Psoas muscle (tissue), 8 donors: Measurements from ENCODE around the gene ZNF473. TPM values are rescaled to one million over a fixed set of nuclear protein-coding genes. Genes with fewer than 3 reads are reported as not detected.

Experiments
- ATAC-seq, 4 donors: fragments of 200-7000 bp; cut with Tn5 transposase; one replicate each; pipeline ENCODE4 v1.9.1; 2020; ENCODE audit warnings: moderate library complexity in 3 of 4, mild to moderate bottlenecking in 2 of 4
- DNase-seq, 2 donors: peaks; one replicate each; pipeline ENCODE4 v3.0.0-alpha.2; 2020
- H3K27ac ChIP-seq: fragments of 200-600 bp; one replicate; pipeline ENCODE4 v1.8.0; 2022
- H3K27me3 ChIP-seq, 3 donors: fragments of 200-600 bp in 1 of 3; one replicate each; pipeline versions ENCODE4 v1.6.1 to v1.8.0; 2013 to 2022; ENCODE audit warnings: low read length in 2 of 3, mild to moderate bottlenecking in 2 of 3, moderate library complexity in 1 of 3; ENCODE audit not compliant: insufficient read depth in 3 of 3
- H3K36me3 ChIP-seq, 2 donors: fragments of 200-600 bp in 1 of 2; one replicate each; pipeline versions ENCODE4 v1.6.1 to v1.8.0; 2013 to 2022; ENCODE audit warnings: low read depth in 1 of 2, mild to moderate bottlenecking in 1 of 2, moderate library complexity in 1 of 2; ENCODE audit not compliant: insufficient read depth in 1 of 2
- H3K4me1 ChIP-seq: fragments of 200-600 bp; one replicate; pipeline ENCODE4 v1.8.0; 2022
- H3K4me3 ChIP-seq: fragments of 200-600 bp; one replicate; pipeline ENCODE4 v1.8.0; 2022; ENCODE audit warnings: mild to moderate bottlenecking
- H3K9me3 ChIP-seq: fragments of 200-600 bp; one replicate; pipeline ENCODE4 v1.8.0; 2022
- CTCF ChIP-seq: fragments of 200-600 bp; IDR thresholded peaks from one replicate; pipeline ENCODE4 v1.8.0; 2022; ENCODE audit warnings: antibody characterized with exemption
- WGBS, 3 donors: extraction: QIAGEN DNeasy Blood & Tissue Kit; methylation state at CpG; one replicate each; pipeline versions ENCODE4 v1.1.6 to v1.1.7; 2013; 5-methylcytosine and 5-hydroxymethylcytosine counted together
- intact Hi-C, 2 donors: fragments of 100-400 bp; cut with DNase I; formaldehyde crosslinking; loops; one replicate each; pipeline versions ENCODE4 v1.11.0 to v1.14.2; 2022
- polyA plus RNA-seq, 3 donors: library from polyadenylated mRNA; stranded (reverse); fragments of 200-250 nt; gene quantifications; one replicate each; pipeline ENCODE4 v1.2.3, GENCODE V29; 2013
- total RNA-seq, 4 donors: library from RNA; stranded (reverse); fragmentation: NEBNext Ultra II Directional in 2 of 4; extraction: Animal tissue kit (Norgen Biotek cat#: 25700) in 2 of 4; gene quantifications; one replicate each; pipeline versions ENCODE4 v1.2.1 to v1.2.4, GENCODE V29; 2021 to 2023
- donor health status: healthy with polysubstance abuse.
- donor health status: DM: no; HTN: no; CAD: no; lungs with moderate emphysema.
- donor health status: Bipolar disorder and iron deficiency.
- donor health status: healthy.
- donor health status: DM: yes; HTN: yes; CAD: no.
- donor health status: DM: no; HTN: no; CAD: no.
- donor health status: DM: no; HTN: no; CAD: no.
- donor health status: DM: yes; HTN: yes; CAD: no.

Gene ZNF473
- total and polyA plus RNA-seq, 7 donors: 3.9 to 8.9 (median 5.7) TPM

GRCh38 chr19:49997709-49998108, 28.1 kb upstream of the ZNF473 start:
- DNase-seq (no peak), ATAC-seq (peak in 3 of 4 donors; percentile 47 to 76 (median 72))
- TF ChIP-seq CTCF: no peak
- Histone ChIP-seq H3K9me3 (no peaks in the 10 kb centered on the region), H3K4me3 (no peak overlapping the region), H3K36me3 (peaks cover 5 to 97% of the 10 kb centered on the region in 2 donors), H3K27me3 (no peaks in the 10 kb centered on the region), H3K27ac (no peak overlapping the region), H3K4me1 (no peaks in the 10 kb centered on the region)
- intact Hi-C loops: no loop called here
- WGBS, 3 donors: 66 to 67% (median 66%) methylated on average over 5 of the region's 5 CpGs

GRCh38 chr19:49999371-50000010, 26.3 kb upstream of the ZNF473 start:
- DNase-seq (no peak), ATAC-seq (no peak)
- Histone ChIP-seq H3K4me1 (peaks cover 12% of the 10 kb centered on the region), H3K36me3 (peaks cover 5 to 90% of the 10 kb centered on the region in 2 donors), H3K27ac (no peak overlapping the region), H3K4me3 (no peak overlapping the region), H3K9me3 (no peaks in the 10 kb centered on the region), H3K27me3 (no peaks in the 10 kb centered on the region)
- TF ChIP-seq CTCF: no peak
- intact Hi-C loops: no loop called here
- 51 to 61% (median 53%) methylated on average over 6 of the region's 6 CpGs for WGBS, 3 donors

- no peak for TF ChIP-seq CTCF
- ATAC-seq (no peak), DNase-seq (no peak)
- Histone ChIP-seq H3K27ac (no peak overlapping the region), H3K27me3 (no peaks in the 10 kb centered on the region), H3K9me3 (no peaks in the 10 kb centered on the region), H3K36me3 (peaks cover 5 to 90% of the 10 kb centered on the region in 2 donors), H3K4me1 (peaks cover 14% of the 10 kb centered on the region), H3K4me3 (no peak overlapping the region)
- WGBS, 3 donors: 91 to 95% (median 92%) methylated on average over 20 of the region's 20 CpGs
- intact Hi-C loops: no loop called here
These were observed 25.6 kb upstream of the ZNF473 start for GRCh38 chr19:50000038-50000840.

- Histone ChIP-seq H3K4me3 (no peak overlapping the region), H3K27me3 (no peaks in the 10 kb centered on the region), H3K9me3 (no peaks in the 10 kb centered on the region), H3K4me1 (peaks cover 14% of the 10 kb centered on the region), H3K36me3 (peaks cover 9 to 90% of the 10 kb centered on the region in 2 donors), H3K27ac (no peak overlapping the region)
- no peak for DNase-seq
- 88 to 89% (median 89%) methylated on average over 16 of the region's 16 CpGs for WGBS, 3 donors
- intact Hi-C loops: no loop called here
- ATAC-seq: no peak
- no peak for TF ChIP-seq CTCF
These were observed 24.8 kb upstream of the ZNF473 start for GRCh38 chr19:50000841-50001557.
